Ramos (cell line): ENCODE measurements around the gene TMEM258.

Source experiments
- in situ Hi-C: fragments of 300-500 bp; cut with MboI; formaldehyde crosslinking; loops from one replicate; pipeline ENCODE4 v1.14.3; 2022; ENCODE audit warnings: low sequenced_read_pairs; ENCODE audit not compliant: unreplicated experiment

Gene TMEM258

DNA sequence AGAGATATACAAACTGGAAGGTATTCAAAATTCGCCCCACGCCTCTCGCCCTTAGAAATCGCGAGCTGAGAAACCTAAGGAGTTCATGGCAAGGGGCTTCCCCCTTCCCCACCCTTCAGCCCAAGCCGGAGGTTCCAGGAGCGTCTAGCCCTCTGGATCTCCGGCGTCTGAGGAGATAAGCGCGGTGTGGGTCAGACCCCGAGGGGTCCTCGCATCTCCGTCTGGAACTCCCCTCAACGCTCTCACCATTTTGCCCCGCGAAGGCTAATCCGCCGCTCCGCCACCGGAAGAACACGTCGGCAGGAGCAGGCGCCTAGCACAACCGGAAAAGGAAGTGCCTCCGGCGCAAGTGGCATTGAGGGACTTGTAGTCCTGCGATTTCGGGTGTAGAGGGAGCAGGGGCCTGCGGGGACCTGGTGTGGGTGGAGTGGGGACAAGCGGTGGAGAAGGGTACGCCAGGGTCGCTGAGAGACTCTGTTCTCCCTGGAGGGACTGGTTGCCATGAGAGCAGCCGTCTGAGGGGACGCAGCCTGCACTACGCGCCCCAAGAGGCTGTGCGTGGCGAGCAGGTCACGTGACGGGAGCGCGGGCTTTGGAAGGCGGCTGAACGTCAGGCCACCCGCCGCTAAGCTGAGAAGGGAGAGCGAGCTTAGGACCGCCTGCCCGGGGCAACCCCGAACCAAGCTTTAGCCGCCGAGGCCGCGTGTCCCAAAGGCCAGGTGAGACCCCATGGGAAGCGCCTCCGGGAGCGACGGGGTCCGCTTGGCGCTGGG lies at the start of gene TMEM258, which contains the start of gene FEN1:
TMEM258 (minus strand) TSS at position 290 of the 773 bp plus-strand sequence; CDS start at position 249, 41 bp downstream.
FEN1 (plus strand) TSS at position 602 of the 773 bp plus-strand sequence. CDS start 2,451 bp downstream, outside the sequence.
- in situ Hi-C loops: no loop called here

DNA sequence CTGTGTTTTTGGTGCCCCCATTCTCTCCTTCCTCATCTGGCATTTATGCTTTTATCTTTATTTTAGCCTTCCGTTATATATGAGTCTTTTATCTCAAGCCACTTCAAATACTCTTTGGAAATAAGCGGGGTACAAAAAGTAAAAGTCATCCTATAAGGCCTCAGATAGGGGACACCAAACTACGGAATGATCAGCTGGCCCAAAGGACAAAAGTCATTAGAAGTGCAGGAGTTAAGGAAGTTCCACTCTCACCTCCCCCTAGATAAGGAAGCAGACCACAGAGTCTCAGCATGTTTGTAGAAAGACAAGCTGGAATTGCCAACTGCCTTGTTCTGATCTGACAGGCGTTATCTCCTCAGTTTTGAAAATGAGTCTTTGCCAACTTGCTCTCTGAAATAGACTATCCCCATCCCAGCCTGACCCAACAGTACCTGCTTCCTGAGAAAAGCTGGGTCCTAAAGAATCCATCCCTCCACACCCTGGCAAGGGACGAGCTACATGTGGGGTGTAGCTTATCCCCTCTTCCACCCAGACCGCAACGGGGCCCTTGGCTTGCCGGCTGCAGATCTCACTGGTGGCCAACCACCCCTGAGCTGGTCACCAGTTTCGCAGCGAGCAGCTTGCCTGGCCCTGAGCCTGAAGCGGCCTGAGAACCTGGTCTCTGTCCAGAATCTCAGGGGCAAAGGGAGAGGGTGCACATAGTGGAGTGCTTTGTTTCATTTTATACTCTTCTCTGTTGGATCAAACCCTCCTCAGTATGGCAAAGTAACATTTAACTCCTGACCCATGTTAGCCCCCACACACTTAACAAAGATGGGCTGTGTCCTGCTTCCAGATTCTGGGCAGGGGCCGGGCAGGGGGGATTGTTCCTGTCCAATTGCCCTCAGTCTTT lies 49.5 kb upstream of the TMEM258 start:
- in situ Hi-C loops: no loop called here

DNA sequence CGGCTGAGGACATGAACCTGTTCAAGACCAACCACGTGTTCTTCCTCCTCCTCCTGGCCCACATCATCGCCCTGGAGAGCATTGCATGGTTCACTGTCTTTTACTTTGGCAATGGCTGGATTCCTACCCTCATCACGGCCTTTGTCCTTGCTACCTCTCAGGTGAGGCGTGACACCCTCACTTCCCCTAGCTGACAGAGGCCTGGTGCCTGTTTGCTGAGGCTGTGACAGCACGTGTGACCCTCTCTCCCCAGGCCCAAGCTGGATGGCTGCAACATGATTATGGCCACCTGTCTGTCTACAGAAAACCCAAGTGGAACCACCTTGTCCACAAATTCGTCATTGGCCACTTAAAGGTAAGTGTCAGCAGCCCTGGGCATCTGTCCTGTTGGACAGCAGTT lies 48.0 kb upstream of the TMEM258 start:
- in situ Hi-C loops: no loop called here

DNA sequence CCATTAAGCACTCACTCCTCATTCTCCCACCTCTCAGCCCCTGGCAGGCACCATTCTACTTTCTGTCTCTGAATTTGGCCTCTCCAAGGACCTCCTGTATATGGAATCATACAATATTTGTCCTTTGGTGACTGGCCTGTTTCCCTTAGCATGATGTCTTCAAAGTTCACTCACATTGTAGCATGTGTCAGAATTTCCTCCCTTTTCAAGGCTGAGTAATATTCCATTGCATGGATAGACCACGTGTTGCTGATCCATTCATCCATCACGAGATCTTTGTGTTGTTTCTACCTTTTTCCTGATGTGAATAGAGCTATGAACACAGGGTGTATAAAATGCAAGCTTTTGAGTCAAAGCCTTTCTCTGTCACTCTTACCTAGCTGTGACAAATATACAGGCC lies 47.3 kb upstream of the TMEM258 start:
- in situ Hi-C loops: no loop called here

DNA sequence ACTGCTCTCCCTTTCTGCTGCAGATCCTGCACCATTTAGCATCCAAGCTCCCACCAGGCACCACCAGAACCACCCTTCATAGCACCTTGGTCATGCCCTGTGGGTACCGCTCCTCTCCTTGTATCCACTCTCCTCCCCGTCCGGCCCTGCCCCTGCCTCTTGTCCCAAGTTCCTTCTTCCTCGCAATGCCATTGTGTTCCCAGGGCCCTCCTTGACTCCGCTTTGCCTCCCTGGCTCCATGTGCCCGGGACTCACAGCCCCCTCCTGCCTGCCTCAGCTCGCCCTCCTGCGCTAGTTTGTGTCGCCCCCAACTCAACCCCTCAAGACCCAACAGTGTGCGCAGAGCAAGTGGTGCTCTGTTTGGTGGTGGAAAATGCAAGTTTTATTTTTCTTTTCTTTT lies 46.5 kb upstream of the TMEM258 start:
- in situ Hi-C loops: no loop called here

DNA sequence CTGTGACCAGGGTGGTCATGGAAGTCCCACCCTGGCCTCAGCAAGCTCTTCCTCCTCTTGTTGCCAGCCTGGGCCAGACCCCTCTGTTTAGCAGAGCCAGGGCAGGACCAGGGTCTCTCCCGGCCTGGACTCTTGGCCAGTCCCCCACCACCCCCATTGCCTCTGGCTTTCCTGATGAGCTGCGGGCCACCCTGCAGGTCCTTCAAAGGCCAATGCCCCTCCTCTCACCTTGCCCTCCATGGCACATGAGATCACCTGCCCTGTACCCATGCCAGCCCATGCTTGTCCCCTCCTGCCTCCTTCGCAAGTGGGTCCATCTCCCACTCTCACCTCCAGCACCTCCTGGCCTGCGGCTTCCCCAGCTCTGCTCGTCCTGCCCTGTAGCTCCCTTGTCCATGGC lies 46.1 kb upstream of the TMEM258 start:
- in situ Hi-C loops: no loop called here

DNA sequence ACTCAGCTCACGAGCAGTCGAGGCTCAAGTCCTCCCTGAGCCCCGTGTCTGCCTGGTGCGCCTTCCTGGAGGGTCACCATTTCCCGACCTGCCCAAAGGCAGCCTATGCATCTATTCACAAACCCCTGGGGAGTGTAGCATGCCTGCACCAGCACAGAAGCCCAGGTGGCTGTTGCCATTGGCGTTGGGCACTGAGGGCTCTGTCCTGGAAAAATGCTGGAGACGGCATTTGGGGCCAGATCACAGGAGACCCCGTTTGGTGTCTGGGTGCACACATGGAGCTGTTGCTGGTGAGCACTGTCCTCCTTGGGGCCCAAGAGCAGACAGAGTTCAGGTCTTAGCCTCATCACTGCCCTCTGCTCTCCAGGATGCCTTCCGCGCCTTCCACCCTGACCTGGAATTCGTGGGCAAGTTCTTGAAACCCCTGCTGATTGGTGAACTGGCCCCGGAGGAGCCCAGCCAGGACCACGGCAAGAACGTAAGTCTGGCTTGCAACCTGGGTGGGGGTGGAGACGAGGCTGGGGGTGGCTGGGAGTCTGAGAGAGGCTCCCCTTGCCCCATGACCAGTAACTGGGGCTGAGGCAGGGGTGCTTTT lies 45.1 kb upstream of the TMEM258 start:
- in situ Hi-C loops: no loop called here

DNA sequence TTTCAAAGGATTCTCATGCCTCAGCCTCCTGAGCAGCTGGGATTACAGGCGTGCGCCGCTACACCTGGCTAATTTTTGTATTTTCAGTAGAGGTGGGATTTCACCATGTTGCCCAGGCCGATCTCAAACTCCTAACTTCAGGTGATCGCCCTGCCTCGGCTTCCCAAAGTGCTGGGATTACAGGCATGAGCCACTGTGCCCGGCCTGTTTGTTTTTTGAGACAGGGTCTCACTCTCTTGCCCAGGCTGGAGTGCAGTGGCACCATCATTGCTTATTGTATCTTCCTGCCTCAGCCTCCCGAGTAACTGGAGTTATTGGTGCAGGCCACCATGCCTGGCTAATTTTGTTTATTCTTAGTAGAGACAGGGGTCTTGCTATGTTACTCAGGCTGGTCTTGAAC lies 43.8 kb upstream of the TMEM258 start:
- in situ Hi-C loops: no loop called here

DNA sequence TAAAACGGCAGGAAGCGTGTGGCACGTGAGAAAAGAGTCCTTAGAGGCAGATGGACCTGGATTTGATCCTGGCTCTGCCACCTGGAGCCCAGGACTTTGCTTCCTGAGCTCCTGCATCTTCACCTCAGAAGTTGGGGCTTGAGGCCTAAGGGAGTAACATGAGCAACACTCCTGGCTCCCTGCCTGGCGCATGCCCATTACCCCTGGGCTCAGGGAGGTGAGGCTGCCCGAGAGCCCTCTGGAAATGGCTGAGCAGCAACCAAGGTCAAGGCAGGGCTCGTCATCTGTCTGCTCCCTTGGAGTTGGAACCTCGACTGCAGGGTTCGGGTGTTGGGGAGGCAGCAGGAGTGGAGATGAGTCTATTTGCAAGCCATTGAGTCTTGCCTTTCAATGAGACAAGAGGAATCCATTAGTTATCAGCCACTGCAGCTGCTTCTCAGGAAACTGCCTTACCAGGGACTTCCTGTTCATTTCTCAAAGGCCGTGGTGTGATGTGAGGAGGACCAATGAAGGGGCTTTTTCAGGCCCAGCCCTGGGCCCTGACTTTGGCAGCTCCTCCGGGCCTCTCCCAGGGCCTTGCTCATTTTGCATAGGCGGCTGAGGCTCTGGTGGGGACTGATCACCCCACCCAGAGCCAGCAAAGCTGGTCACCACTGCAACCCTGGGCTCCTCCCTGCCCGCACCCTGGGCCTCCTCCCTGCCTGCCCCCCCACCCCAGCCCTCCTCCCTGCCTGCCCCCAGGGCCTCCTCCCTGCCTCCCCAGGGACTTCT lies 42.1 kb upstream of the TMEM258 start:
- in situ Hi-C loops: no loop called here

DNA sequence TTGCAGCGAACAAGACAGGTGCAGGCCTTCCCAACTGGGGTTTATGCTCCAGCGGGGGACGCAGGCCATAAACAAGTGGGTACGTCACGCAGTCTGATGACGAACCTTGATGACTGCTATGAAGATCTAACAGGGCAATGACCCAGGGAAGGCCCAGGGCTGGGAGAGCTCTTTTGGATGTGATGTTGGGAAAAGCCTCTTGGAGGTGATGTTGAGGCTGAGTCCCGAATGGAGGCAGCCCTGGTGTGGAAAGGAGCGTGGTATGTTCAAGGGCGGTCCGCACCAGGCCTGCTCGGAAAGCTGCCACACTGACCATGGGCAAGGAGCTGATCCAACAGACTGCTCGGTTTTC lies 41.5 kb upstream of the TMEM258 start:
- in situ Hi-C loops: no loop called here

DNA sequence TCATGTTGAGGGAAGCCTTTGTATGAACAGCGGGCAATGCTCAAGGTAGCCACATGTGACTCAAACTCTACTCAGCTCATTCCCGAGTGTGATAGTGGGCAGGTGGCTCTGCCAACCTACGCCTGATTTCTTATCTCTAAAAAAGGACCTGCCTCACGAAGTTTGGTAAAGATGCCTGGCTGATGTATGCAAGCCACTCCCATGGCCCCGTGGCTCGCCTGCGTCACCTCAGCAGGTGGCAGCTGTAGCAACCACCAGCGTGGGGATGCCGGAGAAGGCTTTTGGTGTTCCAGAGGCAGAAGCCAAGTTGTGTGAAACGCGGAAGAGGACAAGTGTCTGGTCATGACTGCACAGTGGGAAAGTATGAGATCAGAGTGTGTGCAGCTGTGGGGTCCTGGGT lies 41.1 kb upstream of the TMEM258 start:
- in situ Hi-C loops: no loop called here

DNA sequence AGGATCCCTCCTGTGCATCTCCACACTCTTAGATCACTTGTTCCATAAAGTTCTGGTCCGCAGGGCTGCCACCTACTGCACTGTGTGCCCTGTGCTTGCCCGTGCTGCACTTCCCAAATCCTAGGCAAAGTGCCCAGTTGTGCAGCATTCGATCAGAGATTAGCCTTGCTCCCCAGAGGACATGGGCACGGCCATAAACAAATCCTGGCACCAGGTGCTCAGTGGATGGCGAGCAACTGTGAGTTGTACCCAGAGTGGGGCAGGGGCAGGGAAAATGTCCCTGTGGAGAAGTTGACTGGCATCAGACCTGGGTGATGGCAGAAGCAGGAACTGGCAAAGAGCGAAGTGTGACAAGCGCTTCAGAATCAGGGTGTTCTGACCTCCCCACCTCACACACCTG lies 40.4 kb upstream of the TMEM258 start:
- in situ Hi-C loops: no loop called here

DNA sequence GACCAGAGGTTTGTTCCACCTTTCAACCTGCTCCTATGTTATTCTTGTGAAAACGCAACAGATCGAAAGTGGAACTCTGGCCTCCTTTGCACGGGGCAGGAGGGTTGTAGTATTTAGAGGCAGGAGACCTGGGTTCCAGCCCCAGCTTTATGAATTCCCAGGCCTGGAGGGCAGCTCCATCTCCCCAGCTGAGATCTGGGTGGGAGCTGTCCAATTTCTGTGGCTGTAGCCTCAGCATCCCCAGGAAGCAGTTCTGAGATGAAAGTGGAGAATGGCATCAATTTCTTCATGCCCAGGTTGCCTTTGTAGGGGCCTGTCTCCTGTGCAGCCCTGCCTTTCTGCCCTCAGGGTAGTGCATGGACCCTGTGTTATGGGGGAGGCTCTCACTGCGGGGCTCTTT lies 39.8 kb upstream of the TMEM258 start:
- in situ Hi-C loops: no loop called here

DNA sequence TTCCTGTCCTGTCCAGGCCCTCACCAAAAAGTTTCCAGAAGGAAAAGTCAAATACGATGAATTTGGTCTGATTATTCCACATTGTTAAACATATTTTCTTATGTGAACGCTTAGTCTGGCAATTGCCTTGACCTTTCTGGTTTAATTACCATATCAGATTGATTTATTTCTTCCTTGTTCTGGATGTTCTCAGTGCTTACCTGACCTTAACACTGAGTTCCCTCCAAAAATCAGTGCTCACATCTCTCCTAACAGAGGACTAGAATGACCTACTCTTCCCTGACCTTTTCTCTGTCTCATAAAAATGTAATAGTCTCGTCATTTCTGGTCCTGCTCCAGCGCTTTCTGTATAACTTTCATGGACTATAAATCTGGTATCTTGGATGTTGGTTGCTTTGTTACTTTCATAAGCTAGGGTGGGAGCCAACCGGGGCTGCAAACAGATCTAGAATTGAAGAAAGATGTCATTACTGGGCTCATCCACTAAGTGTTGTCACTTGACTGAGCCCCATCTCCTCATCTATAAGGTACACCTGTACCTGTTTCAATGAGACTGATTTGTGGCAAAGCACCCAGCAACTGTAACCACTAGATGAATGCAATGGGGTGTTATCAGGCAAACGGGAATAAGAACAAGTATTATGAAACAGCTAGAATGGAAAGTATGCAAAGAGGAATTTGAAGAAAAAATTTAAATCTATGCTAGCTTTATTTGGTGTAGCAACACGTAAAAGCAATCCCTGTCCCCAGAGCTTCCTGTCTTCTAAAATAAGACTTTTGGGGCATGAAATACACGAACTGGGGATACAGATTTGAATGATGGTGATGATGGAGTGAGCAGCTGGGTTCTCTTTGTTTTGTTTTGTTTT lies 38.1 kb upstream of the TMEM258 start:
- in situ Hi-C loops: no loop called here

DNA sequence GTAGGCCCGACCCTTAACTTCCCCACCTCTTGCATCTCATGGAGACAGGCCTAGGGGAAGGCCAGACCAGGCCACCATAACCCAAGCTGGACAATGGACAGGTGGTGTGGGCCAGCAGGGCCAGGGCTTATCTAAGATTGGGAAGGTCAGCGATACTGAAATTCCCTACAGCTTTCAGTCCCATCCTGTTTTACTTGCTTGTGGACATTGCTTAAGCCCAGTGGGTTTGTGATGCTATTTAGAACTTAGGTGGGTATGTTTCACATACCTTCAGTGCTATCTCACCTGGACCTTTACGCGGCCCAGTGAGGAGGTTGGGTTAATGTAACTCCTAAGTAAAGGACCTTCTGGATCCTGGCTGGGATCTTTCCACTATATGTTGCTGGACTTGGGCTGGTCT lies 37.4 kb upstream of the TMEM258 start:
- in situ Hi-C loops: no loop called here

DNA sequence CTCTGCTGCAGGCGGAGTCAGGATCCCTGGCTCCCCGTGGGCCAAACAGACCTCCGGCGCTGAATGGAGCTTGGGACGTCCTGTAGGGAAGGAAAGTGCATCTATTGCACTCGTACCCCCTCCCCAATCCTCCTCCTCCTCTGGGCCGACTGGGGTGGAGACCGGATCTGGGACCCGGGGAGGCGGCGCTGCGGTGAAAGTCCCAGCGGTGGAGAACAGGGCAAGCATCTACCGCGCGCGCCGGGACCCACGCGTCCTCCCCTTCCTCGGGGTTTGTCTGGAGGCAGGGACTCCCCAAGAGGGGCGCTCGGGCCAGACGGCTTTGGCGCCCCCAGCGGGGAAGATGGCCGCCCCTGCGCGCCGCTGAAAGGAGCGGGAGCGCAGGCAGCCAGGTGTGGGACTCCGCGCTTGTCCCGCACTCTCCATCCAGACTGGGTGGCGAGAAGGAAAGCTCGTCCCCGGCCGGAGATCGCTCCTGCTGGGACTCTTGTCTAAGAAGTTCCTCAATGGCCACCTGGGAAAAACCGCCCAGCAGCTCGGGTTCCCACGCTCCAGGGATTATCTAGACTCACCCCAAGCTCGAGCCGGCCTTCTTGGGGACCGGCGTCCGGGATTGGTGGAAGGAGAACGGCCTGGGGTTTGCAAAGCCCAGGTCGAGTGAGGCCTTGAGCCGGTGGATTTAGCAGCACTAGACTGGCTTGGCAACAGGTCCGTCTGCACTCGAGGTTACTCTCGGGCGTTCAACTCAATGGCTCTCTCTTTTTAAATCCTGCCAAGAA lies 36.4 kb upstream of the TMEM258 start:
- in situ Hi-C loops: no loop called here

DNA sequence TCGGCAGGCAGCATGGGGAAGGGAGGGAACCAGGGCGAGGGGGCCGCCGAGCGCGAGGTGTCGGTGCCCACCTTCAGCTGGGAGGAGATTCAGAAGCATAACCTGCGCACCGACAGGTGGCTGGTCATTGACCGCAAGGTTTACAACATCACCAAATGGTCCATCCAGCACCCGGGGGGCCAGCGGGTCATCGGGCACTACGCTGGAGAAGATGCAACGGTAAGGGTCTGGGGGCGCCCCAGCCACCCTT lies 35.9 kb upstream of the TMEM258 start:
- in situ Hi-C loops: no loop called here

DNA sequence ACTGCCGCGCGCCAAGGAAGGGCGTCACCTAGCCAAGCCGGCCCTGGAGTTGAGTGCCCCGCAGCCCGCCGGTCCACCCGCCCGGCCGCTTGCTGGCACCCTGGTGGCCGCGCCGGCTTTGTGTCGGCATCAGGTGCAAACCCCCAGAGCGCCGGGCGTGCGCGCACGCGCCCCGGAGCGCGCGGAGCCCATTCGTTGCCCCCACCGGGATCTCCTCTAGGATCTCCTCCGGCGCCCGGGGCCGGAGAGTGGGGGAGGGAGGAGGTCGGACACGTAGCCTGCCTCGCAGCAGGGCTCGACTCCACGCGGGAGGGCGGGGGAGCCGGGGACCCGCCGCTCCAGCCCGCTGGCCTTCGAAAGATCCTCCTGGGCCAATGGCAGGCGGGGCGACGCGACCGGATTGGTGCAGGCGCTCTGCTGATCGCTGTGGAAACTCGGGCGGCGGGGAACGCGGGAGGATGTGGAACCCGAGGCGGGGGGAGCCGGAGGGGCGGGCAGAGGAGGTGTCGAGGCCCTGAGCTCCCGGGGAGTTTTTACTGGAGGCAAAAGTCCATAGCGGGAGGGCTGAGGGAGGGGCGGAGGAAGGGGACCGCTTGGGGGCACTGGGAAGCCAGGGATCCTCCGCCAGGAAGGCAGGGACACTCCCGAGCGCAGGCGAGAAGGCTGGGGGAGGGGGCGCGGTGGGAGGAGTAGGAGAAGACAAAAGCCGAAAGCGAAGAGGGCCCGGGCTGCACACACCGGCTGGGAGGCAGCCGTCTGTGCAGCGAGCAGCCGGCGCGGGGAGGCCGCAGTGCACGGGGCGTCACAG lies 35.4 kb upstream of the TMEM258 start, which contains the start of gene FADS2:
FADS2 (plus strand) TSS at position 730 of the 808 bp plus-strand sequence. CDS start 91 bp downstream, outside the sequence.
- in situ Hi-C loops: no loop called here
